C4-2B (cell line): ENCODE data around the gene FBXL4.

Experiments
- H3K27ac ChIP-seq: fragments of 450-650 bp; 2 replicates; pipeline ENCODE4 v1.5.1; 2017
- ZFX ChIP-seq: fragments of 450-650 bp; IDR thresholded peaks from 2 replicates; pipeline ENCODE4 v1.6.1; 2017
- TF ChIP-seq, protein P1 (sequence below): fragments of 450-650 bp; conservative IDR thresholded peaks from 2 replicates; pipeline ENCODE4 v1.5.1; 2017; ENCODE audit warnings: mild to moderate bottlenecking

FBXL4 gene

DNA sequence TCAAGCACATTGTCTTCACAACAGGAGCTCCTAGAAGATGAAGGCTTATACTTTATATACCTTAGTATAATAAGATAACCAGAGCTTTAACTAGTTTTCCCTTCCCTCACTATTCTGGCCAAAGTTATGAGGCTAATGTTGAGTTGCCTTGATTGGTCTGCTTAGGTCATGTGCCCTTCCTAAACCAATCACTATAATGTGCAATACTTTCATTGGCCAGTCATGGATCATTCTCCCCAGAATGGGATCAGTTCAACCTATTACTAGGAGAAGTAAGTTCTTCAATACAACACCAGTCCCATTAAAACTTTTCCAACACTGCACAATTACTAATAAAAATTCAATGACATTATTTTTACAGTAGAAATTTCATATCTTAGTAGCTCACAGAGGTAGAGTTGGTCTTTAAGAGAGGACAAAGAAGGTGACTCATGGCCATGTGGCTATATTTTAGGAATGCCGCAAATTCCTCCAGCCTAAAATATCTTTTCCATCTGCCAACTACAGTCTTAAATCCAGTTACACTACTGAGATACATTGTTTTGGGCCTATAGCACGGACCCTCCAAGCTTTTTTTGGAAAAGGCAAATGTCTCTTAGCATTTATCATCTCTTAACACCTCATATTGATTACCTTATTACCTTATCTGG, 125.9 kb downstream of the FBXL4 start:
- no peak for TF ChIP-seq ZFX
- TF ChIP-seq, protein P1, sequence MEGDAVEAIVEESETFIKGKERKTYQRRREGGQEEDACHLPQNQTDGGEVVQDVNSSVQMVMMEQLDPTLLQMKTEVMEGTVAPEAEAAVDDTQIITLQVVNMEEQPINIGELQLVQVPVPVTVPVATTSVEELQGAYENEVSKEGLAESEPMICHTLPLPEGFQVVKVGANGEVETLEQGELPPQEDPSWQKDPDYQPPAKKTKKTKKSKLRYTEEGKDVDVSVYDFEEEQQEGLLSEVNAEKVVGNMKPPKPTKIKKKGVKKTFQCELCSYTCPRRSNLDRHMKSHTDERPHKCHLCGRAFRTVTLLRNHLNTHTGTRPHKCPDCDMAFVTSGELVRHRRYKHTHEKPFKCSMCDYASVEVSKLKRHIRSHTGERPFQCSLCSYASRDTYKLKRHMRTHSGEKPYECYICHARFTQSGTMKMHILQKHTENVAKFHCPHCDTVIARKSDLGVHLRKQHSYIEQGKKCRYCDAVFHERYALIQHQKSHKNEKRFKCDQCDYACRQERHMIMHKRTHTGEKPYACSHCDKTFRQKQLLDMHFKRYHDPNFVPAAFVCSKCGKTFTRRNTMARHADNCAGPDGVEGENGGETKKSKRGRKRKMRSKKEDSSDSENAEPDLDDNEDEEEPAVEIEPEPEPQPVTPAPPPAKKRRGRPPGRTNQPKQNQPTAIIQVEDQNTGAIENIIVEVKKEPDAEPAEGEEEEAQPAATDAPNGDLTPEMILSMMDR, result no peak
- no peak overlapping the region for H3K27ac ChIP-seq
